GM23338 (cell line): Measurements from ENCODE around the gene IL17C. TPM values are rescaled to one million over a fixed set of nuclear protein-coding genes. Genes with fewer than 3 reads are reported as not detected.
A peak's percentile ranks its signal among the peaks of the same experiment; 100 is the strongest.

Source experiments
- ATAC-seq: fragments of 200-7000 bp; cut with Tn5 transposase; 3 replicates; pipeline ENCODE4 v1.9.1; 2020
- DNase-seq: peaks from one replicate; pipeline ENCODE4 v3.0.0-alpha.2; 2015; ENCODE audit warnings: low spot score
- H2AFZ ChIP-seq: fragments of 200-600 bp; sonication (generic); 2 replicates; pipeline ENCODE4 v1.8.0; 2016; ENCODE audit warnings: antibody characterized with exemption, mild to moderate bottlenecking, moderate library complexity
- H3F3A ChIP-seq: fragments of 200-600 bp; sonication (generic); replicated peaks from 2 replicates; pipeline ENCODE4 v1.8.0; 2017; ENCODE audit warnings: antibody characterized with exemption, mixed run types, low read depth
- H3K27ac ChIP-seq: fragments of 200-600 bp; sonication (generic); 2 replicates; pipeline ENCODE4 v1.6.1; 2016; ENCODE audit warnings: low read depth
- H3K27me3 ChIP-seq: fragments of 200-600 bp; sonication (generic); 2 replicates; pipeline ENCODE4 v1.8.0; 2016; ENCODE audit warnings: mild to moderate bottlenecking, mixed run types, moderate library complexity; ENCODE audit not compliant: insufficient read depth
- H3K36me3 ChIP-seq: fragments of 200-600 bp; sonication (generic); 2 replicates; pipeline ENCODE4 v1.8.0; 2016; ENCODE audit warnings: mild to moderate bottlenecking; ENCODE audit not compliant: insufficient read depth
- H3K4me1 ChIP-seq: fragments of 200-600 bp; sonication (generic); 2 replicates; pipeline ENCODE4 v1.8.0; 2016; ENCODE audit warnings: mild to moderate bottlenecking, moderate library complexity; ENCODE audit not compliant: insufficient read depth
- H3K4me2 ChIP-seq: fragments of 200-600 bp; sonication (generic); 2 replicates; pipeline ENCODE4 v1.7.1; 2017; ENCODE audit warnings: mixed run types
- H3K4me3 ChIP-seq: fragments of 200-600 bp; sonication (generic); 2 replicates; pipeline ENCODE4 v1.6.1; 2016; ENCODE audit warnings: mixed run types
- H3K79me2 ChIP-seq: fragments of 200-600 bp; sonication (generic); replicated peaks from 2 replicates; pipeline ENCODE4 v1.8.0; 2017; ENCODE audit warnings: mild to moderate bottlenecking; ENCODE audit not compliant: insufficient read depth
- H3K9me2 ChIP-seq: fragments of 200-600 bp; sonication (generic); 2 replicates; pipeline ENCODE4 v1.8.0; 2017; ENCODE audit not compliant: insufficient read depth
- H4K20me1 ChIP-seq: fragments of 200-600 bp; sonication (generic); replicated peaks from 2 replicates; pipeline ENCODE4 v1.8.0; 2017; ENCODE audit warnings: mild to moderate bottlenecking; ENCODE audit not compliant: insufficient read depth
- H3K27ac Mint-ChIP-seq: 2 replicates; pipeline ENCODE4 v1.8.0; 2020; ENCODE audit warnings: inconsistent platforms, mild to moderate bottlenecking, moderate library complexity, mixed read lengths
- H3K27me3 Mint-ChIP-seq: 3 replicates; pipeline ENCODE4 v1.8.0; 2022; ENCODE audit warnings: low read depth, mild to moderate bottlenecking, moderate library complexity, mixed read lengths, inconsistent platforms; ENCODE audit not compliant: insufficient read depth, poor library complexity
- H3K36me3 Mint-ChIP-seq: 3 replicates; pipeline ENCODE4 v1.8.0; 2021; ENCODE audit warnings: low read depth, mild to moderate bottlenecking, inconsistent platforms, moderate library complexity, mixed read lengths
- H3K4me1 Mint-ChIP-seq: 3 replicates; pipeline ENCODE4 v1.8.0; 2020; ENCODE audit warnings: mild to moderate bottlenecking, inconsistent platforms, mixed read lengths
- H3K4me3 Mint-ChIP-seq: 3 replicates; pipeline ENCODE4 v1.8.0; 2021; ENCODE audit warnings: moderate library complexity, mild to moderate bottlenecking, inconsistent platforms, mixed read lengths
- H3K9me3 Mint-ChIP-seq: 3 replicates; pipeline ENCODE4 v1.8.0; 2020; ENCODE audit warnings: moderate library complexity, mild to moderate bottlenecking, inconsistent platforms, mixed read lengths
- CREB1 ChIP-seq: fragments of 250-450 bp; sonication (Bioruptor Pico); IDR thresholded peaks from 2 replicates; pipeline ENCODE4 v1.5.0; 2020; ENCODE audit warnings: low read depth, mild to moderate bottlenecking, moderate library complexity
- CTCF ChIP-seq, 2 experiments: fragments of 200-600 bp in 1 of 2; sonication (generic) in 1 of 2; conservative IDR thresholded peaks; 2 replicates each; pipeline versions ENCODE4 v1.5.1 to v1.6.1; 2016 to 2017; ENCODE audit warnings: antibody characterized with exemption in 2 of 2, low read depth in 2 of 2, mild to moderate bottlenecking in 2 of 2, moderate library complexity in 1 of 2
- ETS1 ChIP-seq: IDR thresholded peaks from 2 replicates; pipeline ENCODE4 v1.6.1; 2016; ENCODE audit warnings: antibody characterized with exemption
- EZH2 ChIP-seq: fragments of 200-600 bp; sonication (generic); IDR thresholded peaks from one replicate; pipeline ENCODE4 v1.8.0; 2017; ENCODE audit warnings: antibody characterized with exemption, mild to moderate bottlenecking, low read depth; ENCODE audit not compliant: unreplicated experiment
- EZH2phosphoT487 ChIP-seq: fragments of 200-600 bp; sonication (generic); IDR thresholded peaks from one replicate; pipeline ENCODE4 v1.8.1; 2018; ENCODE audit warnings: antibody characterized with exemption; ENCODE audit not compliant: unreplicated experiment
- JUNB ChIP-seq: IDR thresholded peaks from one replicate; pipeline ENCODE4 v1.6.1; 2016; ENCODE audit warnings: antibody characterized with exemption; ENCODE audit not compliant: unreplicated experiment
- NANOG ChIP-seq: IDR thresholded peaks from 2 replicates; pipeline ENCODE4 v1.6.1; 2016; ENCODE audit warnings: antibody characterized with exemption, borderline replicate concordance
- POLR2AphosphoS5 ChIP-seq: IDR thresholded peaks from 2 replicates; pipeline ENCODE4 v1.6.1; 2016; ENCODE audit warnings: antibody characterized with exemption, low read depth
- REST ChIP-seq: IDR thresholded peaks from one replicate; pipeline ENCODE4 v1.6.1; 2018; ENCODE audit warnings: antibody characterized with exemption; ENCODE audit not compliant: unreplicated experiment
- STAT1 ChIP-seq: IDR thresholded peaks from one replicate; pipeline ENCODE4 v1.6.1; 2016; ENCODE audit warnings: antibody characterized with exemption; ENCODE audit not compliant: unreplicated experiment
- ZNF114 ChIP-seq: fragments of 250-450 bp; sonication (Bioruptor Pico); IDR thresholded peaks from 2 replicates; pipeline ENCODE4 v1.5.0; 2020; ENCODE audit warnings: mild to moderate bottlenecking, moderate library complexity
- ZNF331 ChIP-seq: fragments of 250-450 bp; sonication (Bioruptor Pico); IDR thresholded peaks from 2 replicates; pipeline ENCODE4 v1.5.0; 2020; ENCODE audit warnings: low read depth, mild to moderate bottlenecking, moderate library complexity
- ZNF462 ChIP-seq: fragments of 250-450 bp; sonication (Bioruptor Pico); IDR thresholded peaks from 2 replicates; pipeline ENCODE4 v1.5.0; 2020; ENCODE audit warnings: mild to moderate bottlenecking, moderate library complexity
- polyA plus RNA-seq: library from polyadenylated mRNA; unstranded; fragments of >200 nt; fragmentation: Nextera tagmentation; extraction: Ambion mirVana; gene quantifications from 2 replicates; pipeline ENCODE4 v1.2.1, GENCODE V29; 2016
- total RNA-seq: library from RNA; depleted of rRNA; stranded (reverse); fragments of >200 nt; shearing (Covaris generic); gene quantifications from 2 replicates; pipeline ENCODE4 v1.2.3, GENCODE V29; 2014

Gene IL17C
- total and polyA plus RNA-seq, 2 experiments from 2014 or later, result 2.7 to 3.9 TPM

DNA sequence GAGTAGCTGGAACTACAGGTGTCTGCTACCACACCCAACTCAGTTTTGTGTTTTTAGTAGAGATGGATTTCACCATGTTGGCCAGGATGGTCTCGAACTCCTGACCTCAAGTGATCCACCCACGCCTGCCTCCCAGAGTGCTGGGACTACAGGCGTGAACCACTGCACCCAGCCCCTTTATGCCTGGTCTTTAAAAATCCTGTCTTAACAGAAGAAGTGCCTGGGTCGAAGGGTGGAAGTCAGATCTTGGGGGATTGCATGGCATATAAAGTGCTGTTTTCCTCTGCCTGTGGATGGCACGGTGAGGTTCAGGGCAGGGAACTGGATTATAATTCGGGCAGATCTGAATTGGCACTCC, 37.9 kb upstream of the IL17C start:
- no peak overlapping the region for H2AFZ ChIP-seq
- no peak overlapping the region for H3K27ac Mint-ChIP-seq
- no peaks in the 10 kb centered on the region for H3K27me3 ChIP-seq
- peaks cover 5% of the 10 kb centered on the region for H3K27me3 Mint-ChIP-seq
- peaks cover 51% of the 10 kb centered on the region for H3K36me3 Mint-ChIP-seq
- peaks cover 7% of the 10 kb centered on the region; the same call in 1 of the 2 replicates for H3F3A ChIP-seq
- H3K36me3 ChIP-seq, result peaks cover 30% of the 10 kb centered on the region
- TF ChIP-seq ZNF462, result no peak
- no peak for TF ChIP-seq ZNF114 (CRISPR knock-in tag)
- TF ChIP-seq NANOG, result no peak
- no peak for TF ChIP-seq REST
- no peak for TF ChIP-seq STAT1
- no peak for TF ChIP-seq POLR2AphosphoS5
- no peak for TF ChIP-seq ETS1
- no peak for TF ChIP-seq CREB1 (CRISPR knock-in tag)
- no peak for TF ChIP-seq CTCF (conservative IDR thresholded peaks at IDR 0.05; ENCODE audit: low read depth in 2 of 2)
- no peak for TF ChIP-seq EZH2
- no peak for TF ChIP-seq EZH2phosphoT487
- TF ChIP-seq ZNF331, result no peak
- no peak for TF ChIP-seq JUNB
- H3K4me1 ChIP-seq, result no peaks in the 10 kb centered on the region
- no peak for DNase-seq
- H3K79me2 ChIP-seq, result peaks cover 15% of the 10 kb centered on the region; the same call in 1 of the 2 replicates
- no peaks in the 10 kb centered on the region for H3K9me2 ChIP-seq
- H3K9me3 Mint-ChIP-seq, result no peaks in the 10 kb centered on the region
- H3K4me1 Mint-ChIP-seq, result peaks cover 25% of the 10 kb centered on the region
- H3K4me3 ChIP-seq, result no peak overlapping the region
- no peak for ATAC-seq
- H3K4me3 Mint-ChIP-seq, result peak overlapping the region; percentile 6; the same call in 2 of the 3 replicates
- H3K27ac ChIP-seq, result no peak overlapping the region
- H4K20me1 ChIP-seq, result peaks cover 16% of the 10 kb centered on the region; the same call in 1 of the 2 replicates
- H3K4me2 ChIP-seq, result no peak overlapping the region
